ENCODE data around the gene ADK.

ADK gene

GRCh38 chr10:74738542-74738941 is 587.5 kb downstream of the ADK start:
- DNase-seq (ENCODE audit: low read depth, low spot score), result no peak
- no peaks in the 10 kb centered on the region; the same call in none of the 2 replicates for H3K4me1 ChIP-seq (ENCODE audit: control insufficient read depth, insufficient read depth, low read length)
- no peaks in the 10 kb centered on the region for H3K27me3 ChIP-seq (ENCODE audit: control insufficient read depth, insufficient read depth, low read length)
- no peaks in the 10 kb centered on the region for H3K9me3 ChIP-seq (ENCODE audit: control insufficient read depth, insufficient read depth, low read length)
- no peaks in the 10 kb centered on the region for H3K36me3 ChIP-seq (ENCODE audit: control insufficient read depth, insufficient read depth, low read length)
- H3K27ac ChIP-seq (ENCODE audit: low read length), result no peak overlapping the region
- H3K4me3 ChIP-seq (ENCODE audit: low read length), result no peak overlapping the region
- WGBS (ENCODE audit: insufficient coverage, insufficient read length), result no CpG with 5 or more reads among the region's 3 CpGs

GRCh38 chr10:74738985-74739567 is 588.1 kb downstream of the ADK start:
- H3K36me3 ChIP-seq (ENCODE audit: control insufficient read depth, insufficient read depth, low read length), result no peaks in the 10 kb centered on the region
- no peak overlapping the region for H3K4me3 ChIP-seq (ENCODE audit: low read length)
- no peak for DNase-seq (ENCODE audit: low read depth, low spot score)
- no peak overlapping the region for H3K27ac ChIP-seq (ENCODE audit: low read length)
- H3K9me3 ChIP-seq (ENCODE audit: control insufficient read depth, insufficient read depth, low read length), result no peaks in the 10 kb centered on the region
- H3K27me3 ChIP-seq (ENCODE audit: control insufficient read depth, insufficient read depth, low read length), result no peaks in the 10 kb centered on the region
- no CpG with 5 or more reads among the region's 10 CpGs for WGBS (ENCODE audit: insufficient coverage, insufficient read length)
- no peaks in the 10 kb centered on the region; the same call in none of the 2 replicates for H3K4me1 ChIP-seq (ENCODE audit: control insufficient read depth, insufficient read depth, low read length)

DNA sequence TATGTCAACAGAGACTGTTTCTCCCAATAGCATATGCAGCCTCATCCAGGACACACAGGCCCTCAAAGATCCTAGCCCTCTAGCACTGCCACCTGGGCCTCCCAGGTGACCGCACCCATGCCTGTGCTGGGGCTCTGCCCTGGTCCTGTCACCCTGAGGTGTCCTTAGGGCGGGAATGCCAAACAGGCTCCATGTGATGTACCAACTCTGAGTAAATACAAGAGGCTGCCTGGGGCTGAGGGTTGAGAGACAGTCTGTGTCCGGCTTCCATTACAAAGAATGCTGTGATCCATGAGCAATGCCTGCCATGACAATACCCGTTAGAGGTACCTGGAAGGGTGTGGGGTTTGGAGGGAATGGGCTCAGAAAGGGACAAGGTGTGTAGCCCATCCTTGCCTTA is 592.4 kb downstream of the ADK start:
- H3K36me3 ChIP-seq (ENCODE audit: control insufficient read depth, insufficient read depth, low read length), result no peaks in the 10 kb centered on the region
- H3K4me3 ChIP-seq (ENCODE audit: low read length), result no peak overlapping the region
- H3K27me3 ChIP-seq (ENCODE audit: control insufficient read depth, insufficient read depth, low read length), result no peaks in the 10 kb centered on the region
- H3K27ac ChIP-seq (ENCODE audit: low read length), result no peak overlapping the region
- no peak for DNase-seq (ENCODE audit: low read depth, low spot score)
- H3K4me1 ChIP-seq (ENCODE audit: control insufficient read depth, insufficient read depth, low read length), result no peaks in the 10 kb centered on the region; the same call in none of the 2 replicates
- WGBS (ENCODE audit: insufficient coverage, insufficient read length), result no CpG with 5 or more reads among the region's 4 CpGs
- H3K9me3 ChIP-seq (ENCODE audit: control insufficient read depth, insufficient read depth, low read length), result no peaks in the 10 kb centered on the region

GRCh38 chr10:74745449-74745848 is 594.4 kb downstream of the ADK start:
- Histone ChIP-seq H3K36me3 (ENCODE audit: control insufficient read depth, insufficient read depth, low read length) (no peaks in the 10 kb centered on the region), H3K27ac (ENCODE audit: low read length) (no peak overlapping the region), H3K9me3 (ENCODE audit: control insufficient read depth, insufficient read depth, low read length) (no peaks in the 10 kb centered on the region), H3K4me3 (ENCODE audit: low read length) (no peak overlapping the region), H3K27me3 (ENCODE audit: control insufficient read depth, insufficient read depth, low read length) (no peaks in the 10 kb centered on the region), H3K4me1 (ENCODE audit: control insufficient read depth, insufficient read depth, low read length) (no peaks in the 10 kb centered on the region)
- no CpG with 5 or more reads among the region's 4 CpGs for whole genome bisulfite sequencing (ENCODE audit: insufficient coverage, insufficient read length)
- no peak for DNase-seq (ENCODE audit: low read depth, low spot score)

DNA sequence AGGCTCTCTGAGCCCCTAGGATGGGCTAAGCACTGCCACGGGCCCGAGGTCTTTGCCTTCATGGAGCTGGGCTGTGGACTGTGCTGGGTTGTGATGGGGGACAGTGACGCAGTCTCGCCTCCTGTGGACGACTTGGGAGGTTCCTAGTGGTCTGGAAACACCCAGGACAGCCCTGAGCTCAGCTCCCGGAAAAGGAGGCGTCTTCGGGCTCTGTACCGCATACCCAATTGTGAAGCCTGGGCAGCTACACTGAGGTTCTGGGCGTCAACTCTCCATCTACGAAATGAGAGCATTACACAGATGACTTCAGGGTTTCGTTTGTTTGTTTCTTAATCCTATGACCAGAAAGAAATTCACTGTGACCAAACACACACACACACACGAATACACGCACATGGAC is 595.8 kb downstream of the ADK start:
- no peaks in the 10 kb centered on the region for H3K27me3 ChIP-seq (ENCODE audit: control insufficient read depth, insufficient read depth, low read length)
- no peaks in the 10 kb centered on the region for H3K9me3 ChIP-seq (ENCODE audit: control insufficient read depth, insufficient read depth, low read length)
- no peak overlapping the region for H3K27ac ChIP-seq (ENCODE audit: low read length)
- no CpG with 5 or more reads among the region's 14 CpGs for WGBS (ENCODE audit: insufficient coverage, insufficient read length)
- H3K36me3 ChIP-seq (ENCODE audit: control insufficient read depth, insufficient read depth, low read length), result no peaks in the 10 kb centered on the region
- H3K4me1 ChIP-seq (ENCODE audit: control insufficient read depth, insufficient read depth, low read length), result no peaks in the 10 kb centered on the region
- no peak overlapping the region for H3K4me3 ChIP-seq (ENCODE audit: low read length)
- DNase-seq (ENCODE audit: low read depth, low spot score), result no peak

- DNase-seq (ENCODE audit: low read depth, low spot score), result no peak
- H3K36me3 ChIP-seq (ENCODE audit: control insufficient read depth, insufficient read depth, low read length), result no peaks in the 10 kb centered on the region
- no peaks in the 10 kb centered on the region for H3K9me3 ChIP-seq (ENCODE audit: control insufficient read depth, insufficient read depth, low read length)
- H3K27ac ChIP-seq (ENCODE audit: low read length), result no peak overlapping the region
- peaks cover 3% of the 10 kb centered on the region for H3K4me1 ChIP-seq (ENCODE audit: control insufficient read depth, insufficient read depth, low read length)
- no peaks in the 10 kb centered on the region for H3K27me3 ChIP-seq (ENCODE audit: control insufficient read depth, insufficient read depth, low read length)
- H3K4me3 ChIP-seq (ENCODE audit: low read length), result no peak overlapping the region
- WGBS (ENCODE audit: insufficient coverage, insufficient read length), result no CpG with 5 or more reads among the region's 9 CpGs
Observed at GRCh38 chr10:74748468-74749031, 597.5 kb downstream of the ADK start.

DNA sequence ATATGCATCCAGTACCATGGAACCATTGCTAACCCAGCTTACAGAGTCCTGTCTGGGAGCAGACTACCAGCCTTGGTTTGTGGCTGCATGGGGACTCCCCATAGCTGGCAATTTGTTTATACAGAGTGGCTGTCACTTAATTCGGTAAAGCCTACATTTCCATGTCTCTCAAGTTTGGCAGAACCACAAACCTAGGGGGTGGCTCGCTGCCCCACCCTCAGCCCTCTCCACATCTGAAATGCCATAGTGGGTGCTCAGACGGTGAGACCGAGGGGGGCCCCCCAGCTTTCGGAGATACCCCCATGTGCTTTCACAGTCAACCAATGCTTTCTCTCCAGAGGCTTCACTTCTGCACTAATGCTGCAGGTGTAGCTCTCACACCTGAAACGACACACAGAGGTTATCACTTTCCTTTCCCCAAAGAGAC is 599.8 kb downstream of the ADK start:
- H3K27me3 ChIP-seq (ENCODE audit: control insufficient read depth, insufficient read depth, low read length), result no peaks in the 10 kb centered on the region
- no peak overlapping the region for H3K4me3 ChIP-seq (ENCODE audit: low read length)
- H3K36me3 ChIP-seq (ENCODE audit: control insufficient read depth, insufficient read depth, low read length), result no peaks in the 10 kb centered on the region
- H3K27ac ChIP-seq (ENCODE audit: low read length), result no peak overlapping the region
- H3K9me3 ChIP-seq (ENCODE audit: control insufficient read depth, insufficient read depth, low read length), result no peaks in the 10 kb centered on the region
- no CpG with 5 or more reads among the region's 6 CpGs for WGBS (ENCODE audit: insufficient coverage, insufficient read length)
- DNase-seq (ENCODE audit: low read depth, low spot score), result no peak
- H3K4me1 ChIP-seq (ENCODE audit: control insufficient read depth, insufficient read depth, low read length), result peaks cover 6% of the 10 kb centered on the region

- H3K27me3 ChIP-seq (ENCODE audit: control insufficient read depth, insufficient read depth, low read length), result no peaks in the 10 kb centered on the region
- no peaks in the 10 kb centered on the region for H3K9me3 ChIP-seq (ENCODE audit: control insufficient read depth, insufficient read depth, low read length)
- no peak overlapping the region for H3K27ac ChIP-seq (ENCODE audit: low read length)
- H3K4me1 ChIP-seq (ENCODE audit: control insufficient read depth, insufficient read depth, low read length), result peaks cover 6% of the 10 kb centered on the region
- no peaks in the 10 kb centered on the region for H3K36me3 ChIP-seq (ENCODE audit: control insufficient read depth, insufficient read depth, low read length)
- WGBS (ENCODE audit: insufficient coverage, insufficient read length), result no CpG with 5 or more reads among the region's 6 CpGs
- H3K4me3 ChIP-seq (ENCODE audit: low read length), result no peak overlapping the region
- DNase-seq (ENCODE audit: low read depth, low spot score), result no peak
Observed at GRCh38 chr10:74752371-74753040, 601.5 kb downstream of the ADK start.

GRCh38 chr10:74753442-74754211 is 602.6 kb downstream of the ADK start:
- Histone ChIP-seq H3K27ac (ENCODE audit: low read length) (no peak overlapping the region), H3K27me3 (ENCODE audit: control insufficient read depth, insufficient read depth, low read length) (no peaks in the 10 kb centered on the region), H3K4me3 (ENCODE audit: low read length) (no peak overlapping the region), H3K36me3 (ENCODE audit: control insufficient read depth, insufficient read depth, low read length) (no peaks in the 10 kb centered on the region), H3K4me1 (ENCODE audit: control insufficient read depth, insufficient read depth, low read length) (peaks cover 6% of the 10 kb centered on the region), H3K9me3 (ENCODE audit: control insufficient read depth, insufficient read depth, low read length) (no peaks in the 10 kb centered on the region)
- DNase-seq (ENCODE audit: low read depth, low spot score), result no peak
- no CpG with 5 or more reads among the region's 17 CpGs for WGBS (ENCODE audit: insufficient coverage, insufficient read length)

GRCh38 chr10:74754381-74754821 is 603.4 kb downstream of the ADK start:
- Histone ChIP-seq H3K27ac (ENCODE audit: low read length) (no peak overlapping the region), H3K9me3 (ENCODE audit: control insufficient read depth, insufficient read depth, low read length) (no peaks in the 10 kb centered on the region), H3K27me3 (ENCODE audit: control insufficient read depth, insufficient read depth, low read length) (no peaks in the 10 kb centered on the region), H3K4me1 (ENCODE audit: control insufficient read depth, insufficient read depth, low read length) (peaks cover 6% of the 10 kb centered on the region), H3K4me3 (ENCODE audit: low read length) (no peak overlapping the region), H3K36me3 (ENCODE audit: control insufficient read depth, insufficient read depth, low read length) (no peaks in the 10 kb centered on the region)
- no CpG with 5 or more reads among the region's 8 CpGs for WGBS (ENCODE audit: insufficient coverage, insufficient read length)
- DNase-seq (ENCODE audit: low read depth, low spot score), result no peak

All from iPS DF 6.9 (cell line).